DOHH2 (cell line): Measurements from ENCODE around the gene CYBA.
A peak's percentile ranks its signal among the peaks of the same experiment; 100 is the strongest.

Experiments used
- H3F3A ChIP-seq: fragments of 200-600 bp; sonication (generic), shearing (Covaris generic); 2 replicates; pipeline ENCODE4 v1.6.0; 2016; ENCODE audit warnings: antibody characterized with exemption, mild to moderate bottlenecking; ENCODE audit not compliant: control insufficient read depth, insufficient read depth
- H3K27ac ChIP-seq: fragments of 200-600 bp; sonication (generic); 2 replicates; pipeline ENCODE4 v1.5.1; 2014; ENCODE audit warnings: low read depth, mild to moderate bottlenecking, low read length, moderate library complexity
- H3K27me3 ChIP-seq: fragments of 200-600 bp; sonication (generic); 2 replicates; pipeline ENCODE4 v1.6.1; 2014; ENCODE audit warnings: mild to moderate bottlenecking, low read length, mixed read lengths; ENCODE audit not compliant: control insufficient read depth
- H3K36me3 ChIP-seq: fragments of 200-600 bp; sonication (generic); 2 replicates; pipeline ENCODE4 v1.6.1; 2014; ENCODE audit warnings: mild to moderate bottlenecking, low read length, moderate library complexity, mixed read lengths; ENCODE audit not compliant: control insufficient read depth
- H3K4me1 ChIP-seq: fragments of 200-600 bp; sonication (generic); 2 replicates; pipeline ENCODE4 v1.6.1; 2014; ENCODE audit warnings: mild to moderate bottlenecking, low read length, mixed read lengths; ENCODE audit not compliant: control insufficient read depth
- H3K4me2 ChIP-seq: fragments of 200-600 bp; sonication (generic); 2 replicates; pipeline ENCODE4 v1.6.0; 2014; ENCODE audit warnings: mild to moderate bottlenecking, low read length, moderate library complexity
- H3K4me3 ChIP-seq: fragments of 200-600 bp; sonication (generic); 2 replicates; pipeline ENCODE4 v1.5.1; 2014; ENCODE audit warnings: mild to moderate bottlenecking, low read length, mixed read lengths
- H3K79me2 ChIP-seq: fragments of 200-600 bp; sonication (generic); 2 replicates; pipeline ENCODE4 v1.6.1; 2014; ENCODE audit warnings: mild to moderate bottlenecking, low read length, mixed read lengths; ENCODE audit not compliant: control insufficient read depth
- H3K9me2 ChIP-seq: fragments of 200-600 bp; sonication (generic); replicated peaks from 2 replicates; pipeline ENCODE4 v1.6.1; 2014; ENCODE audit warnings: mild to moderate bottlenecking, low read length, mixed read lengths; ENCODE audit not compliant: control insufficient read depth
- H3K9me3 ChIP-seq: fragments of 200-600 bp; sonication (generic); 2 replicates; pipeline ENCODE4 v1.6.1; 2014; ENCODE audit warnings: antibody characterized with exemption, low read length, mixed read lengths; ENCODE audit not compliant: control insufficient read depth, insufficient read depth
- H4K20me1 ChIP-seq: fragments of 200-600 bp; sonication (generic); 2 replicates; pipeline ENCODE4 v1.6.0; 2014; ENCODE audit warnings: low read depth, mild to moderate bottlenecking, antibody characterized with exemption, low read length, moderate library complexity; ENCODE audit not compliant: control insufficient read depth, insufficient read depth
- CTCF ChIP-seq: fragments of 200-600 bp; sonication (generic); IDR thresholded peaks from one replicate; pipeline ENCODE4 v1.5.1; 2014; ENCODE audit warnings: antibody characterized with exemption, mild to moderate bottlenecking, low read depth, low read length; ENCODE audit not compliant: poor library complexity, severe bottlenecking
- EZH2phosphoT487 ChIP-seq: fragments of 200-600 bp; sonication (generic); IDR thresholded peaks from 2 replicates; pipeline ENCODE4 v1.6.1; 2017; ENCODE audit warnings: borderline replicate concordance, mild to moderate bottlenecking, antibody characterized with exemption, low read length, moderate library complexity, mixed read lengths

Gene CYBA

GRCh38 chr16:88638323-88639230 is 12.3 kb downstream of the CYBA start, which contains the start of gene IL17C:
Gene IL17C, plus strand, starts transcription at chr16:88638572. Its CDS starts 70 bp downstream, at chr16:88638642.
- H4K20me1 ChIP-seq = peaks cover 8% of the 10 kb centered on the region; the same call in 1 of the 2 replicates
- H3K27ac ChIP-seq = no peak within 1 kb of the TSS
- H3K9me3 ChIP-seq = 0 out of 2 replicates have a peak, but pooled peaks cover 3% of the 10 kb centered on the region
- no peaks in the 10 kb centered on the region for H3K9me2 ChIP-seq
- H3K4me1 ChIP-seq = peaks cover 74% of the 10 kb centered on the region
- H3K79me2 ChIP-seq = no peaks in the 10 kb centered on the region
- H3K4me2 ChIP-seq = peak within 1 kb of the TSS; percentile 50
- H3K36me3 ChIP-seq = peaks cover 10% of the 10 kb centered on the region
- H3K27me3 ChIP-seq = peaks cover 35% of the 10 kb centered on the region
- TF ChIP-seq CTCF (no peak), EZH2phosphoT487 (no peak)
- H3F3A ChIP-seq = peaks cover 14% of the 10 kb centered on the region
- H3K4me3 ChIP-seq = peak within 1 kb of the TSS; percentile 2; the same call in 1 of the 2 replicates

DNA sequence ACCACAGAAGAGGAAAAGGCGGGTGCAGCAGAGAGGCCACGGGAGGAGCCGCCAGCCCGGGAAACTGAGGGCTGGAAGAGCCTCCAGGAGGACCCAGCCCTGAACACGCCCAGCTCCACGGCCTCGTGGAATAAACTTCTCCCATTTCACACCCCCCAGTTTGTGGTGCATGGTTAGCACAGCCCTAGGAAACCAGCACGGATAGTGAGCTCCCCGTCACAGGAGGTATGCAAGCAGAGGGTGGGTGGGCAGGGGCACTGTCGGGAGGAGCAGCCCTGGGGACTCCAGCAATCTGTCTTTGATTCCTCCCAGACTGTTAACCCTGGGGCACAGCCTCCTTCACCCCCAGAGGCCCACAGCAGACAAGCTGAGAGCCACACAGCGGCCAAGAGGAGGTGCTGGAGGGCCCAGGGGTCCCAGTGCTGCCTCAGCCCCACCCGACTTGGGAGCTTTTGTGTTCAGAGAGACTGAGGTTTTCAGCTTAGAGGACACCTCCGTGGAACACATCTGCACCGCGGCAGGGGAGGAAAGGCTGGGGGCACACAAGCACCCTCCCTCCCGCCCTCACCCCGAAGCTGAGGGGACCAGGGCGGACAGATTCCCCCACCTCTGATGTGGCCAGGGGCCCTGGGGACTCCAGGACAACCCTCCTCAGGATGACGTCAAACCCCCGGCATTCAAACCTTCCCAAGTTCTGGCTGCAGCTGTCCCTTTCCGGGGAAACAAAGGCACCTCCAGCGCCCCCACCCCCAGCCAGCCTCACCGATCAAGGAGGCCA is 14.2 kb downstream of the CYBA start:
- Histone ChIP-seq H3K4me3 (no peak overlapping the region), H3K27me3 (peaks cover 35% of the 10 kb centered on the region), H3K9me3 (0 out of 2 replicates have a peak, but pooled peaks cover 3% of the 10 kb centered on the region), H3F3A (peaks cover 16% of the 10 kb centered on the region), H3K9me2 (no peaks in the 10 kb centered on the region), H3K4me1 (peaks cover 82% of the 10 kb centered on the region), H3K27ac (no peak overlapping the region), H3K36me3 (peaks cover 14% of the 10 kb centered on the region), H3K4me2 (no peak overlapping the region), H3K79me2 (no peaks in the 10 kb centered on the region), H4K20me1 (peaks cover 5% of the 10 kb centered on the region; the same call in 1 of the 2 replicates)
- TF ChIP-seq EZH2phosphoT487 = no peak
- TF ChIP-seq CTCF = no peak

DNA sequence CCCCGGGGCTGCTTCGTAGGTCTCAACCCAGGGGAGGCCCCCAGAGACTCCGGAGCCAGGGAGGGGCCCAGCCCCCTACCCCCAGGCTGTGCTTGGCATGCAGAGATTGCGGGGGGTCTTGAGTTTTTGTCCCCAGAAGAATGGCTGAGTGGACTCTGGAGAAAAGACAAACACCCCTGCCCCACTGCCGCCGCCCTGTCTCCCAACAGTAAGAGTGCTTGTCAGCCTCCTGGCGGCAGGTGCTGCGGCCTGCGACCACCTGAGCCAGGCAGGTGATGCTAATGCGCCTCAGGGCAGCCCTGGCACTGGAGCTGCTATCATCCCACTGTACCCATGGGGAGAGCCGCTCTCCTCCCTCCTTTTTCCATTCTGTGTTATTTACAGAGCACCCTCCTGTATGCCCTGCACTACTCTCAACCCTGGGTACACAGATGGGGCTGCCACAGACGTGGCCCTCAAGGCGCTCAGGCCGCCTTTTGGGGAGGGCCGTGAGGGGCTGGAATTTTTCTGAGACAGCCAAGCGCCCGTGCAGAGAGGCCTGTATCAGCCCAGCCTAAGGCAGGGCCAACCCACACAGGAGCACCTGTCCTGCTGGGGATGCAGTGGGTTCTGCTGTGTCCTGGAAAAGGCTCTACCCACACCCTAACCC is 15.1 kb downstream of the CYBA start:
- Histone ChIP-seq H3K36me3 (peaks cover 23% of the 10 kb centered on the region), H3F3A (peaks cover 21% of the 10 kb centered on the region), H3K4me1 (peaks cover 82% of the 10 kb centered on the region), H3K27me3 (peaks cover 31% of the 10 kb centered on the region), H3K4me2 (peak overlapping the region; percentile 76), H3K27ac (no peak overlapping the region), H3K9me3 (0 out of 2 replicates have a peak, but pooled peaks cover 3% of the 10 kb centered on the region), H4K20me1 (peaks cover 3% of the 10 kb centered on the region; the same call in 1 of the 2 replicates), H3K4me3 (peak overlapping the region; percentile 71), H3K79me2 (no peaks in the 10 kb centered on the region), H3K9me2 (no peaks in the 10 kb centered on the region)
- TF ChIP-seq EZH2phosphoT487 (no peak), CTCF (no peak)
